GM23338 (cell line): ENCODE data around the gene INPP4A. TPM values are rescaled to one million over a fixed set of nuclear protein-coding genes. Genes with fewer than 3 reads are reported as not detected.

Source experiments
- ATAC-seq: fragments of 200-7000 bp; cut with Tn5 transposase; 3 replicates; pipeline ENCODE4 v1.9.1; 2020
- DNase-seq: peaks from one replicate; pipeline ENCODE4 v3.0.0-alpha.2; 2015; ENCODE audit warnings: low spot score
- H2AFZ ChIP-seq: fragments of 200-600 bp; sonication (generic); 2 replicates; pipeline ENCODE4 v1.8.0; 2016; ENCODE audit warnings: antibody characterized with exemption, mild to moderate bottlenecking, moderate library complexity
- H3F3A ChIP-seq: fragments of 200-600 bp; sonication (generic); replicated peaks from 2 replicates; pipeline ENCODE4 v1.8.0; 2017; ENCODE audit warnings: antibody characterized with exemption, mixed run types, low read depth
- H3K27ac ChIP-seq: fragments of 200-600 bp; sonication (generic); 2 replicates; pipeline ENCODE4 v1.6.1; 2016; ENCODE audit warnings: low read depth
- H3K27me3 ChIP-seq: fragments of 200-600 bp; sonication (generic); 2 replicates; pipeline ENCODE4 v1.8.0; 2016; ENCODE audit warnings: mild to moderate bottlenecking, mixed run types, moderate library complexity; ENCODE audit not compliant: insufficient read depth
- H3K36me3 ChIP-seq: fragments of 200-600 bp; sonication (generic); 2 replicates; pipeline ENCODE4 v1.8.0; 2016; ENCODE audit warnings: mild to moderate bottlenecking; ENCODE audit not compliant: insufficient read depth
- H3K4me1 ChIP-seq: fragments of 200-600 bp; sonication (generic); 2 replicates; pipeline ENCODE4 v1.8.0; 2016; ENCODE audit warnings: mild to moderate bottlenecking, moderate library complexity; ENCODE audit not compliant: insufficient read depth
- H3K4me2 ChIP-seq: fragments of 200-600 bp; sonication (generic); 2 replicates; pipeline ENCODE4 v1.7.1; 2017; ENCODE audit warnings: mixed run types
- H3K4me3 ChIP-seq: fragments of 200-600 bp; sonication (generic); 2 replicates; pipeline ENCODE4 v1.6.1; 2016; ENCODE audit warnings: mixed run types
- H3K79me2 ChIP-seq: fragments of 200-600 bp; sonication (generic); replicated peaks from 2 replicates; pipeline ENCODE4 v1.8.0; 2017; ENCODE audit warnings: mild to moderate bottlenecking; ENCODE audit not compliant: insufficient read depth
- H3K9me2 ChIP-seq: fragments of 200-600 bp; sonication (generic); 2 replicates; pipeline ENCODE4 v1.8.0; 2017; ENCODE audit not compliant: insufficient read depth
- H4K20me1 ChIP-seq: fragments of 200-600 bp; sonication (generic); replicated peaks from 2 replicates; pipeline ENCODE4 v1.8.0; 2017; ENCODE audit warnings: mild to moderate bottlenecking; ENCODE audit not compliant: insufficient read depth
- H3K27ac Mint-ChIP-seq: 2 replicates; pipeline ENCODE4 v1.8.0; 2020; ENCODE audit warnings: inconsistent platforms, mild to moderate bottlenecking, moderate library complexity, mixed read lengths
- H3K27me3 Mint-ChIP-seq: 3 replicates; pipeline ENCODE4 v1.8.0; 2022; ENCODE audit warnings: low read depth, mild to moderate bottlenecking, moderate library complexity, mixed read lengths, inconsistent platforms; ENCODE audit not compliant: insufficient read depth, poor library complexity
- H3K36me3 Mint-ChIP-seq: 3 replicates; pipeline ENCODE4 v1.8.0; 2021; ENCODE audit warnings: low read depth, mild to moderate bottlenecking, inconsistent platforms, moderate library complexity, mixed read lengths
- H3K4me1 Mint-ChIP-seq: 3 replicates; pipeline ENCODE4 v1.8.0; 2020; ENCODE audit warnings: mild to moderate bottlenecking, inconsistent platforms, mixed read lengths
- H3K4me3 Mint-ChIP-seq: 3 replicates; pipeline ENCODE4 v1.8.0; 2021; ENCODE audit warnings: moderate library complexity, mild to moderate bottlenecking, inconsistent platforms, mixed read lengths
- H3K9me3 Mint-ChIP-seq: 3 replicates; pipeline ENCODE4 v1.8.0; 2020; ENCODE audit warnings: moderate library complexity, mild to moderate bottlenecking, inconsistent platforms, mixed read lengths
- CTCF ChIP-seq, 2 experiments: fragments of 200-600 bp in 1 of 2; sonication (generic) in 1 of 2; conservative IDR thresholded peaks; 2 replicates each; pipeline versions ENCODE4 v1.5.1 to v1.6.1; 2016 to 2017; ENCODE audit warnings: antibody characterized with exemption in 2 of 2, low read depth in 2 of 2, mild to moderate bottlenecking in 2 of 2, moderate library complexity in 1 of 2
- EZH2 ChIP-seq: fragments of 200-600 bp; sonication (generic); IDR thresholded peaks from one replicate; pipeline ENCODE4 v1.8.0; 2017; ENCODE audit warnings: antibody characterized with exemption, mild to moderate bottlenecking, low read depth; ENCODE audit not compliant: unreplicated experiment
- EZH2phosphoT487 ChIP-seq: fragments of 200-600 bp; sonication (generic); IDR thresholded peaks from one replicate; pipeline ENCODE4 v1.8.1; 2018; ENCODE audit warnings: antibody characterized with exemption; ENCODE audit not compliant: unreplicated experiment
- JUNB ChIP-seq: IDR thresholded peaks from one replicate; pipeline ENCODE4 v1.6.1; 2016; ENCODE audit warnings: antibody characterized with exemption; ENCODE audit not compliant: unreplicated experiment
- NANOG ChIP-seq: IDR thresholded peaks from 2 replicates; pipeline ENCODE4 v1.6.1; 2016; ENCODE audit warnings: antibody characterized with exemption, borderline replicate concordance
- POLR2AphosphoS5 ChIP-seq: IDR thresholded peaks from 2 replicates; pipeline ENCODE4 v1.6.1; 2016; ENCODE audit warnings: antibody characterized with exemption, low read depth
- REST ChIP-seq: IDR thresholded peaks from one replicate; pipeline ENCODE4 v1.6.1; 2018; ENCODE audit warnings: antibody characterized with exemption; ENCODE audit not compliant: unreplicated experiment
- STAT1 ChIP-seq: IDR thresholded peaks from one replicate; pipeline ENCODE4 v1.6.1; 2016; ENCODE audit warnings: antibody characterized with exemption; ENCODE audit not compliant: unreplicated experiment
- ZNF114 ChIP-seq: fragments of 250-450 bp; sonication (Bioruptor Pico); IDR thresholded peaks from 2 replicates; pipeline ENCODE4 v1.5.0; 2020; ENCODE audit warnings: mild to moderate bottlenecking, moderate library complexity
- ZNF331 ChIP-seq: fragments of 250-450 bp; sonication (Bioruptor Pico); IDR thresholded peaks from 2 replicates; pipeline ENCODE4 v1.5.0; 2020; ENCODE audit warnings: low read depth, mild to moderate bottlenecking, moderate library complexity
- ZNF462 ChIP-seq: fragments of 250-450 bp; sonication (Bioruptor Pico); IDR thresholded peaks from 2 replicates; pipeline ENCODE4 v1.5.0; 2020; ENCODE audit warnings: mild to moderate bottlenecking, moderate library complexity
- polyA plus RNA-seq: library from polyadenylated mRNA; unstranded; fragments of >200 nt; fragmentation: Nextera tagmentation; extraction: Ambion mirVana; gene quantifications from 2 replicates; pipeline ENCODE4 v1.2.1, GENCODE V29; 2016
- total RNA-seq: library from RNA; depleted of rRNA; stranded (reverse); fragments of >200 nt; shearing (Covaris generic); gene quantifications from 2 replicates; pipeline ENCODE4 v1.2.3, GENCODE V29; 2014

The INPP4A gene
- total and polyA plus RNA-seq, 2 experiments from 2014 or later = 8.5 to 36.9 TPM

- TF ChIP-seq ZNF462 = no peak
- TF ChIP-seq EZH2phosphoT487 = no peak
- no peak for TF ChIP-seq CTCF (conservative IDR thresholded peaks at IDR 0.05; ENCODE audit: low read depth in 2 of 2)
- TF ChIP-seq JUNB = no peak
- no peak for TF ChIP-seq STAT1
- no peak for TF ChIP-seq ZNF331 (CRISPR knock-in tag)
Observed at GRCh38 chr2:98492441-98492840, 47.8 kb downstream of the INPP4A start (continued).

- peaks cover 14% of the 10 kb centered on the region; the same call in 1 of the 2 replicates for H4K20me1 ChIP-seq
- peaks cover 32% of the 10 kb centered on the region for H3K9me3 Mint-ChIP-seq
- ATAC-seq (no peak), DNase-seq (no peak)
- H2AFZ ChIP-seq = no peak overlapping the region
- no peak overlapping the region for H3K4me3 Mint-ChIP-seq
- no peak overlapping the region for H3K4me2 ChIP-seq
- peaks cover 13% of the 10 kb centered on the region for H3K4me1 Mint-ChIP-seq
- H3K9me2 ChIP-seq = no peaks in the 10 kb centered on the region
- H3K27ac ChIP-seq = no peak overlapping the region
- peaks cover 55% of the 10 kb centered on the region for H3K36me3 Mint-ChIP-seq
- peaks cover 2% of the 10 kb centered on the region for H3K27me3 Mint-ChIP-seq
- peaks cover 51% of the 10 kb centered on the region for H3K79me2 ChIP-seq
- H3F3A ChIP-seq = no peaks in the 10 kb centered on the region
- 0 out of 2 replicates have a peak, but pooled peaks cover 5% of the 10 kb centered on the region for H3K36me3 ChIP-seq
- no peaks in the 10 kb centered on the region for H3K27me3 ChIP-seq
- H3K27ac Mint-ChIP-seq = no peak overlapping the region
- no peak overlapping the region for H3K4me3 ChIP-seq
- peaks cover 13% of the 10 kb centered on the region; the same call in 1 of the 2 replicates for H3K4me1 ChIP-seq
- no peak for TF ChIP-seq ZNF114 (CRISPR knock-in tag)
- TF ChIP-seq JUNB = no peak
- no peak for TF ChIP-seq NANOG
- no peak for TF ChIP-seq CTCF (conservative IDR thresholded peaks at IDR 0.05; ENCODE audit: low read depth in 2 of 2)
- TF ChIP-seq POLR2AphosphoS5 = no peak
- TF ChIP-seq EZH2phosphoT487 = no peak
- no peak for TF ChIP-seq REST
- no peak for TF ChIP-seq STAT1
- TF ChIP-seq ZNF331 (CRISPR knock-in tag) = no peak
- TF ChIP-seq EZH2 = no peak
Observed at GRCh38 chr2:98494699-98495098, 50.0 kb downstream of the INPP4A start.
